GM12874 (cell line): Measurements from ENCODE around the gene MRPS17.

Source experiments
- TF ChIP-seq, protein P1 (sequence below): IDR thresholded peaks from 2 replicates; pipeline ENCODE4 v1.5.1; 2011; ENCODE audit warnings: low read depth, mild to moderate bottlenecking, control low read depth, low read length, moderate library complexity; ENCODE audit not compliant: insufficient read depth

The MRPS17 gene

DNA sequence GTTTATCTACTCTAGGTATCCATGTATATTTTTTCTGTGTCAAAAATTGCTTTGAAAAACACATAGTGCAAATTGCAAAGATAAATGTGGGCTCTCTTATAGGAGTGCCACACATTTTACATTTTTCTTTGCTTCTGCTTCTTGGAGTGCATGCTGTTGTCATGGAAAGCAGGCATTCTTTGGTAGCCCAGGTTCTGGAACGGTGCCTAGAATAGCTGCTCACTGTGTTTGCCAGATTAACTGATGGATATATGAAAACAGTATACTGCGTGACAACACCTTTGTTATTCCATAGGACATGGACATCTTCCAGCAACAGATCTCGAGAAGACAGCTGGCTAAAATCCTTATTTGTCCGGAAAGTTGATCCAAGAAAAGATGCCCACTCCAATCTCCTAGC, 26.2 kb downstream of the MRPS17 start:
- TF ChIP-seq, protein P1, sequence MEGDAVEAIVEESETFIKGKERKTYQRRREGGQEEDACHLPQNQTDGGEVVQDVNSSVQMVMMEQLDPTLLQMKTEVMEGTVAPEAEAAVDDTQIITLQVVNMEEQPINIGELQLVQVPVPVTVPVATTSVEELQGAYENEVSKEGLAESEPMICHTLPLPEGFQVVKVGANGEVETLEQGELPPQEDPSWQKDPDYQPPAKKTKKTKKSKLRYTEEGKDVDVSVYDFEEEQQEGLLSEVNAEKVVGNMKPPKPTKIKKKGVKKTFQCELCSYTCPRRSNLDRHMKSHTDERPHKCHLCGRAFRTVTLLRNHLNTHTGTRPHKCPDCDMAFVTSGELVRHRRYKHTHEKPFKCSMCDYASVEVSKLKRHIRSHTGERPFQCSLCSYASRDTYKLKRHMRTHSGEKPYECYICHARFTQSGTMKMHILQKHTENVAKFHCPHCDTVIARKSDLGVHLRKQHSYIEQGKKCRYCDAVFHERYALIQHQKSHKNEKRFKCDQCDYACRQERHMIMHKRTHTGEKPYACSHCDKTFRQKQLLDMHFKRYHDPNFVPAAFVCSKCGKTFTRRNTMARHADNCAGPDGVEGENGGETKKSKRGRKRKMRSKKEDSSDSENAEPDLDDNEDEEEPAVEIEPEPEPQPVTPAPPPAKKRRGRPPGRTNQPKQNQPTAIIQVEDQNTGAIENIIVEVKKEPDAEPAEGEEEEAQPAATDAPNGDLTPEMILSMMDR, result no peak

- TF ChIP-seq, protein P1, result no peak
Observed at GRCh38 chr7:55980266-55980665, 28.6 kb downstream of the MRPS17 start.

- TF ChIP-seq, protein P1, result no peak
Observed at GRCh38 chr7:55983537-55983936, 31.9 kb downstream of the MRPS17 start.

GRCh38 chr7:55992346-55992745, 40.7 kb downstream of the MRPS17 start:
- TF ChIP-seq, protein P1, result no peak

GRCh38 chr7:55996856-55997500, 45.3 kb downstream of the MRPS17 start:
- TF ChIP-seq, protein P1, result no peak

GRCh38 chr7:56003749-56004148, 52.1 kb downstream of the MRPS17 start:
- TF ChIP-seq, protein P1, result no peak
